Heart right ventricle (tissue), 16 donors: ENCODE results near the gene HTR7. TPM values are rescaled to one million over a fixed set of nuclear protein-coding genes. Genes with fewer than 3 reads are reported as not detected.

Experiments
- ATAC-seq, 8 donors: fragments of 200-7000 bp; cut with Tn5 transposase; one replicate each; pipeline ENCODE4 v1.9.1; 2020; ENCODE audit warnings: mild to moderate bottlenecking in 8 of 8, moderate library complexity in 8 of 8, moderate number of reproducible peaks in 1 of 8
- DNase-seq, 2 donors: peaks; one replicate each; pipeline ENCODE4 v3.0.0-alpha.2; 2020
- H3K27ac ChIP-seq, 10 donors: fragments of 200-600 bp; sonication (generic) in 2 of 10; one replicate each; pipeline versions ENCODE4 v1.5.0 to v1.8.0; 2020 to 2022; ENCODE audit warnings: mild to moderate bottlenecking in 3 of 10
- H3K27me3 ChIP-seq, 7 donors: fragments of 200-600 bp; one replicate each; pipeline ENCODE4 v1.8.0; 2021 to 2022; ENCODE audit warnings: mild to moderate bottlenecking in 2 of 7
- H3K36me3 ChIP-seq, 9 donors: fragments of 200-600 bp; sonication (generic) in 1 of 9; one replicate each; pipeline versions ENCODE4 v1.5.0 to v1.8.0; 2020 to 2022; ENCODE audit warnings: mild to moderate bottlenecking in 2 of 9
- H3K4me1 ChIP-seq, 9 donors: fragments of 200-600 bp; sonication (generic) in 1 of 9; one replicate each; pipeline versions ENCODE4 v1.5.0 to v1.8.0; 2020 to 2022; ENCODE audit warnings: mild to moderate bottlenecking in 4 of 9
- H3K4me3 ChIP-seq, 10 donors: fragments of 200-600 bp; sonication (generic) in 2 of 10; one replicate each; pipeline versions ENCODE4 v1.5.0 to v1.8.0; 2020 to 2022; ENCODE audit warnings: mild to moderate bottlenecking in 7 of 10, moderate library complexity in 2 of 10
- H3K9me3 ChIP-seq, 11 donors: fragments of 200-600 bp in 10 of 11; sonication (generic) in 2 of 11; one replicate each; pipeline versions ENCODE4 v1.5.0 to v1.8.0; 2013 to 2022; ENCODE audit warnings: mild to moderate bottlenecking in 2 of 11, control low read depth in 1 of 11, moderate library complexity in 1 of 11
- WGBS, 2 donors: extraction: QIAGEN DNeasy Blood & Tissue Kit; methylation state at CpG; one replicate each; pipeline ENCODE4 v1.1.7; 2013; ENCODE audit warnings: inconsistent platforms in 1 of 2; 5-methylcytosine and 5-hydroxymethylcytosine counted together
- intact Hi-C, 10 donors: fragments of 100-400 bp; cut with DNase I; formaldehyde crosslinking; loops; one replicate each; pipeline versions ENCODE4 v1.11.1 to v1.14.2; 2022
- polyA plus RNA-seq, 2 donors: library from polyadenylated mRNA; stranded (reverse); fragments of 200-250 nt; gene quantifications; one replicate each; pipeline ENCODE4 v1.2.3, GENCODE V29; 2013
- total RNA-seq, 10 donors: library from RNA; stranded (reverse); fragmentation: NEBNext Ultra II Directional in 3 of 10; extraction: Animal tissue kit (Norgen Biotek cat#: 25700) in 3 of 10; gene quantifications; one replicate each; pipeline versions ENCODE4 v1.2.1 to v1.2.4, GENCODE V29; 2021 to 2023
- TF ChIP-seq, protein P1 (sequence below), 9 donors: fragments of 200-600 bp; sonication (generic) in 2 of 9; IDR thresholded peaks; one replicate each; pipeline versions ENCODE4 v1.5.0 to v1.8.0; 2021 to 2022; ENCODE audit warnings: antibody characterized with exemption in 9 of 9, mild to moderate bottlenecking in 5 of 9, moderate library complexity in 1 of 9
- donor health status: Arrhythmogenic right ventricular cardiomyopathy.
- donor health status: ischemic (EF 13 %, LVEDD 7.1; RV severe dilation, severe dysfunction).
- donor health status: healthy with polysubstance abuse.
- donor health status: DM: no; HTN: yes; CAD: no.
- donor health status: DM: no; HTN: no; CAD: no.
- donor health status: ischemic (EF 25% LVEDD 6.9; RV normal size, moderate dysfunction).
- donor health status: ischemic (EF 25% LVEDD 5.7; RV mildly dilated, moderate dysfunction).
- donor health status: healthy.
- donor health status: DM: yes; HTN: yes; CAD: no.
- donor health status: Ischemic cardiomyopathy.
- donor health status: ischemic (EF 35%, LVEDD 5.7; RV mildly dilated, moderate dysfunction).
- donor health status: nonischemic (EF 11% LVEDD 7.7; RV severe dilation, severe dysfunction).
- donor health status: DM: yes; HTN: yes; CAD: no.
- donor health status: PGD.
- donor health status: ischemic (EF 29% LVEDD 5.4; RV normal size, mild dysfunction).
- donor health status: nonischemic (EF 23%, LVEDD 6.1; RV moderate dilation, normal function).

HTR7 gene
- total and polyA plus RNA-seq, 12 donors = 0.09 to 0.28 (median 0.15) TPM; not detected in 3

DNA sequence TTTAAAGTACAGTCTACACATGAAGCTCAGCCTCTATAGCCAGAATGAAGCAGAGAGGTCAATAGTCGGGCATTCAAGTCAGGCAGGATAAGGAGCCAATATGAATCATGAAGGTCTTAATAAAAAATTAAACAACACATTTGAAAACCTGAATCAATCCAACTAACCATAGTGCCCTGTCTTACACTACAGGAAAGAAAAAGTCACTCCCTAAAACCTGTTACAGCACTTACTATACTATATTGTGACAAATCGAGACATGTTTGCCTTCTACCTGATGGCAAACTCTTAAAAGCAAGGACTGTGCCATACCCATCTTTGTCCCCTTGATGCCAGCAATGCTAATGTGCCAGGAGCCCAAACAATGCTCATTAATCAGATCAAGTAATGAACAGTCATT is 117.6 kb downstream of the HTR7 start:
- intact Hi-C loops = loop anchor here in 1 of 10 donors (10.0 kb wide), 1 partner anchor 125 kb away; no protein-coding TSS in a partner anchor

DNA sequence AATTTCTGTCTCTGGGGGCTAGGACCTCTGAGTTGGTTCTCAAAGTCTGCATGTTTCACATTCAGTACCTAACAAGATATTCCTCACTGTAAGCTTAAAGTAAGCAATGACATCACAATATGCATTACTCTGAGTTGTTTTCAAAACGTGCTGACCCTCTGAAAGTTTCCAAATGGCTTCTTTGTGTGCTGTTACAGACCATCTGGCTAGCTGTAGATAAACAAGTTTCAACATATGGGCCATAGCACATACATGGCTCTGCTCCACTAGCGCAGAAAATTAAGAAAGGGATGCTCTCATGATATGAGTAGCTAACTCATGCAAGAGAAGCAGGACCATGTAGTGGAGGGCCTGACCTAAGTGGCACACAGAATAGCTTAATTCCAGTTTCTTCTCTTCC is 119.0 kb downstream of the HTR7 start:
- TF ChIP-seq, protein P1, sequence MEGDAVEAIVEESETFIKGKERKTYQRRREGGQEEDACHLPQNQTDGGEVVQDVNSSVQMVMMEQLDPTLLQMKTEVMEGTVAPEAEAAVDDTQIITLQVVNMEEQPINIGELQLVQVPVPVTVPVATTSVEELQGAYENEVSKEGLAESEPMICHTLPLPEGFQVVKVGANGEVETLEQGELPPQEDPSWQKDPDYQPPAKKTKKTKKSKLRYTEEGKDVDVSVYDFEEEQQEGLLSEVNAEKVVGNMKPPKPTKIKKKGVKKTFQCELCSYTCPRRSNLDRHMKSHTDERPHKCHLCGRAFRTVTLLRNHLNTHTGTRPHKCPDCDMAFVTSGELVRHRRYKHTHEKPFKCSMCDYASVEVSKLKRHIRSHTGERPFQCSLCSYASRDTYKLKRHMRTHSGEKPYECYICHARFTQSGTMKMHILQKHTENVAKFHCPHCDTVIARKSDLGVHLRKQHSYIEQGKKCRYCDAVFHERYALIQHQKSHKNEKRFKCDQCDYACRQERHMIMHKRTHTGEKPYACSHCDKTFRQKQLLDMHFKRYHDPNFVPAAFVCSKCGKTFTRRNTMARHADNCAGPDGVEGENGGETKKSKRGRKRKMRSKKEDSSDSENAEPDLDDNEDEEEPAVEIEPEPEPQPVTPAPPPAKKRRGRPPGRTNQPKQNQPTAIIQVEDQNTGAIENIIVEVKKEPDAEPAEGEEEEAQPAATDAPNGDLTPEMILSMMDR (IDR thresholded peaks at IDR 0.05) = no peak
- Histone ChIP-seq H3K9me3 (no peaks in the 10 kb centered on the region), H3K27me3 (peaks cover 0 to 5% (median 0%) of the 10 kb centered on the region in 7 donors), H3K27ac (no peak overlapping the region), H3K4me3 (no peak overlapping the region), H3K4me1 (no peaks in the 10 kb centered on the region), H3K36me3 (no peaks in the 10 kb centered on the region)
- ATAC-seq (no peak), DNase-seq (no peak)
- intact Hi-C loops = no loop called here
- 43 to 58% methylated on average over 2 of the region's 2 CpGs for WGBS, 2 donors

More for the DNA sequence above, 117.6 kb downstream of the HTR7 start:
- Histone ChIP-seq H3K27me3 (peaks cover 0 to 5% (median 0%) of the 10 kb centered on the region in 7 donors), H3K4me1 (no peaks in the 10 kb centered on the region), H3K36me3 (no peaks in the 10 kb centered on the region), H3K9me3 (no peaks in the 10 kb centered on the region), H3K27ac (no peak overlapping the region), H3K4me3 (no peak overlapping the region)
- ATAC-seq = no peak
- TF ChIP-seq, protein P1 (IDR thresholded peaks at IDR 0.05) = no peak
- DNase-seq = no peak
- WGBS, 2 donors = 75 to 77% methylated on average over 2 of the region's 2 CpGs

GRCh38 chr10:90734415-90734814 is 123.4 kb downstream of the HTR7 start:
- Histone ChIP-seq H3K4me1 (no peaks in the 10 kb centered on the region), H3K4me3 (no peak overlapping the region), H3K9me3 (no peaks in the 10 kb centered on the region), H3K36me3 (no peaks in the 10 kb centered on the region), H3K27me3 (peaks cover 0 to 5% (median 0%) of the 10 kb centered on the region in 7 donors), H3K27ac (no peak overlapping the region)
- no peak for DNase-seq
- TF ChIP-seq, protein P1 (IDR thresholded peaks at IDR 0.05) = no peak
- WGBS, 2 donors = 64 to 70% methylated on average over 2 of the region's 2 CpGs
- intact Hi-C loops = no loop called here
- ATAC-seq = no peak

GRCh38 chr10:90732581-90732980 is 125.3 kb downstream of the HTR7 start:
- H3K27me3 ChIP-seq = no peaks in the 10 kb centered on the region
- H3K4me1 ChIP-seq = no peaks in the 10 kb centered on the region
- no peaks in the 10 kb centered on the region for H3K36me3 ChIP-seq
- no peak overlapping the region for H3K4me3 ChIP-seq
- no peak overlapping the region for H3K27ac ChIP-seq
- no peak for ATAC-seq
- intact Hi-C loops = no loop called here
- 82 to 83% methylated on average over 3 of the region's 3 CpGs for WGBS, 2 donors
- DNase-seq = no peak
- TF ChIP-seq, protein P1 (IDR thresholded peaks at IDR 0.05) = no peak
- no peaks in the 10 kb centered on the region for H3K9me3 ChIP-seq
